HL-60/S4 treated with phorbol 12-myristate 13-acetate at 8.2 ng/mL for 4 days and 3 days (cell line): ENCODE measurements around the gene IL9.

Experiments used
- in situ Hi-C: fragments of 300-500 bp; cut with MboI; formaldehyde crosslinking; loops from 2 replicates; pipeline ENCODE4 v1.15.0; 2022; ENCODE audit warnings: low sequenced_read_pairs

IL9 gene

GRCh38 chr5:135894276-135894675 lies 1.4 kb downstream of the IL9 start:
- in situ Hi-C loops, result loop anchor here (25.0 kb wide), 1 partner anchor 318 kb away; no protein-coding TSS in a partner anchor

DNA sequence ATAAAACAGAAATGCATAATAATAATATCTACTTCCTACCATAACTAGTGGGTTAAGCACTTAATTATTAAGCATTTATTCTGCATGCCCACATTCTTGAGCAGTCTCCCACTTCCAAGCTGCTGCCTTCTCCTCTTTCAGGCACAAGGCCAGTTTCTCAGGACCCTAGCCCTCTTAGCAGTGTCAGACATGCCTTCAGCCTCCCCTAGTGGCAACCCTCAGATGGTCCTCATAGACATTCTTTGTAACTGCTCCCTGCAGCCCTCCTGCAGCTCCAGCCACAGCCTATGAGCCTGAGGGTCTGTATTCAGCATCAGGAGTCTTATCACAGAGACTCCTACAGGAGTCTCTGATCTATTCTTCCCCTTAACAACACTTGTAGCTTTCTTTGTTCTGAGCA lies 3.9 kb downstream of the IL9 start:
- in situ Hi-C loops, result loop anchor here (25.0 kb wide), 1 partner anchor 321 kb away; no protein-coding TSS in a partner anchor

DNA sequence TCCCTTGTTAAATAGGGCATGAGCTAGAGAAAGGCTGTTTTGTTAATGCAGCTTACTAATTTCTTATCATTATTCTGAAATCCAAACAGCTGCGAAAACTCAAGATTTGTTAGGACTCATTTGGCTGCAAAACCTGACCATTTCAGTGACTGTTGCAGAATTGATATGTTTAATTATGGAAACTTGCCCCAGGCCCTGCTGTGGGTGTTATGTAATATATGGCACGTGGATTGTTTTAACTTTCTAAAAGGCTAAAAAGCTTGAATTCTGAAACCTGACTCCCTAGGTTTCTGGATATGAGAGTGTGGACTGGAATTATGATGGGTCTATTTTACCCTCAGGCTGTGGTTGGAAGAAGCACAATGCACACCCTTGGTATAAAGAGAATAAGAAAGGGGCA lies 4.4 kb downstream of the IL9 start:
- in situ Hi-C loops, result loop anchor here (25.0 kb wide), 1 partner anchor 321 kb away; no protein-coding TSS in a partner anchor

DNA sequence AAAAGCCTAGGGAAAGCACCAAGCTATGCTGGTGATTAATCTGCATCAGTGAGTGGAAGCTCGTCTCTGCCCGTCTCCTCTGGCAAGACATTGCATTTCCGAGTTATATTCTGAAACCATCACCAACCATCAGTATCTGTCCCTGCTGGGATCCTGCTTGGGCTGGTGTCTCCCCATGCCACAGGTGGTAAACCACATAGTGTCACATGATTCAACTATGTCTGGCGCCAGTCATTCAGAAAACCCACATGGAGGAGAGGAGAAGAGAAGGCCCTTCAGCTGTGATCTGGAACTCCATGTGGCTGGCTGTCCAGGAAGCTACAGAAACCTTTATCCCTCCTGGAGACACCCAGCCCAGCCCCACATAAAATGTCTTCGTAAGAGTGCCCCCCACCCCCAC lies 4.8 kb downstream of the IL9 start:
- in situ Hi-C loops, result loop anchor here (25.0 kb wide), 1 partner anchor 321 kb away; no protein-coding TSS in a partner anchor

DNA sequence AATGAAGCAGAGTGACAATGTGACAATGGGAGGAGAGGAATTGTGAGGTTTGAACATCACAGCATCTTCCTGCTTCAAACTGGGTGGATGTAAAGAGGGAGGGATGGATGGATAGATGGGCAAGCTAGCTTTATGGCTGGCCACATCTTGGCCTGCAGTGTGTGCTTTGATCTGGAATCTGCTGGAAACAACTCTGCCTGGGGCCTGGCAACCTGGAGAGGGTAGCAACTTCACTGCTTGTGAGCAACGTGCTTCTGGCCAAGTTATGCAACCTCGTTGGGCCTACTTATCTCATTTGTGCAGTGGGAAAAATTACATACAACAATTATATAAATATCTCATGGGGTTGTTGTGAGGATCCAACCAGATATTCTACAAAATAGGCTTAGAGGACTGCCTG lies 5.3 kb downstream of the IL9 start:
- in situ Hi-C loops, result loop anchor here (25.0 kb wide), 1 partner anchor 322 kb away; no protein-coding TSS in a partner anchor

DNA sequence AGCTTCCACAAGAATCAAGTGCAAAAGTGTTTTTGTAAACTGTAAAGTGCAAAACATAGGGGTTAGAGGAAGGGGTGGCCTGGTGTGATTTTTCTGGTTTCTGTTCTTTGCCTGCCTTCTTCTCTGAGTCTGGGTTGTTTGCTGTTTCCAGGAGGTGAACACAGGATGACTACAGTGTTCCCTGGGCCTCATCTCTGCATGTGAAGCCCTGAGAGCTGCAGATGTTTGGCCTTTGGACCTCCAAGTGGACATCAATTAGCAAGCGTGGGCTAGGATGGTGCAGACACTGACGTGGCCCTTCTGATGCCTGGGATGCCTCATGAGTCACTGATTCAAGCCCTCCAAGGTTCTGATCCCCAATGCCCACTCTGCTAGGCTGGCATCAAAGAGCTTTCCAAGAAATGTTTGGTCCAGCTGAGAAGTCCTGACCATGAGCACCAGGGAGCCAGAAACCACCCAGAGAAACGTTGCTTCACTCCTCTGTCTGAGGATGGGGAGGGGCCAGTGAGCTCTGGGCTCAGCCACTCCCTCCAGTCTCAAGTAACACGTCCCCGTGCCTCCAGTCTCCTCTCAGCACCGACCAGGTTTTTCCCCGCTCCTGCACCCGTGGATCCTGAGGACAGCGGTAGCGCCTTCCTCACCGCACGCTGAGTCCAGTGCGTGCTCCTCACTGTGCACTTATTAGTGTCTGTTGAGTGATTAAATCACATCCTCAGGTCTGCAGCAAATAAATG lies 7.6 kb downstream of the IL9 start:
- in situ Hi-C loops, result loop anchor here (25.0 kb wide), 1 partner anchor 324 kb away; no protein-coding TSS in a partner anchor

DNA sequence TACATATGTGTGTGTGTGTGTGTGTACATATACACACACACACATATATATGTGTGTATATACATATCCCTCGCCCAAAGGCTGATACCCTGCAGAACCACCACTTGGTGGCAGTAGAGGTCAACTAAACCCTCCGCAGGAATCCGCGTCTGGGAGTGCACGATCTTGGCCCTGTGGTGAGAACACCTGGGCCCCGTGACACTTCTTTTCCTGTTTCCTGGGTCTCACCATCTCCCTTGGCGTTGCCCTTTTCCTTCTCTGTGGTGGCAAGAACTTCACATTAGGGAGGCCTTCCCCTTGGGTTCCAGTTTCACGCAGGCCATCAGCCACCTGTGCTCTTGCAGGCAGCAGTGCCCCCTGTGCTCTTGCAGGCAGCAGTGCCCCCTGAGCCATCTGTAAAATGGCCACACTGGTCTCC lies 8.2 kb downstream of the IL9 start:
- in situ Hi-C loops, result loop anchor here (25.0 kb wide), 1 partner anchor 325 kb away; no protein-coding TSS in a partner anchor

- in situ Hi-C loops, result loop anchor here (25.0 kb wide), 1 partner anchor 326 kb away; no protein-coding TSS in a partner anchor
Measured at GRCh38 chr5:135886136-135886535, 9.5 kb downstream of the IL9 start.

- in situ Hi-C loops, result loop anchor here (25.0 kb wide), 1 partner anchor 327 kb away; no protein-coding TSS in a partner anchor
Measured at GRCh38 chr5:135885031-135885430, 10.6 kb downstream of the IL9 start.

- in situ Hi-C loops, result loop anchor here (25.0 kb wide), 1 partner anchor 329 kb away; no protein-coding TSS in a partner anchor
Measured at GRCh38 chr5:135883441-135883840, 12.2 kb downstream of the IL9 start.

DNA sequence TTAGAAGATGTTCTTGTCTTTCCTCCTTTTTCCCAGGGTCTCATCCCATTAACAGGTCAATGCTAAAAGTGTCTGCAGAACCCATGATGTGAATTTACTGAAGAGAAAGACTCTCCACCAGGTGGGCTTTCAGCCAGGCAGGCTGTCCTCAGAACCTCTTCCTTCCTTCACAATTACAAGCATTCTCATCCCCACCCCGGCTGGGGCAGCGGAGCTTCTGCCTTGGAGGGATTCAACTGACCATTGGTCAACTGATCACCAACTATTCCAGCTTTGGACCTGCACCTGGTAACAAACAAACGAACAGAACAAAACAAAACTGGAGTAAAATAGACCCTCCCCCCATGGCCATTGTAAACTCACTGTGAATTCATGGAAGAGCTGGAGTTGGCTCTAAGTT lies 12.6 kb downstream of the IL9 start:
- in situ Hi-C loops, result loop anchor here (25.0 kb wide), 1 partner anchor 329 kb away; no protein-coding TSS in a partner anchor

DNA sequence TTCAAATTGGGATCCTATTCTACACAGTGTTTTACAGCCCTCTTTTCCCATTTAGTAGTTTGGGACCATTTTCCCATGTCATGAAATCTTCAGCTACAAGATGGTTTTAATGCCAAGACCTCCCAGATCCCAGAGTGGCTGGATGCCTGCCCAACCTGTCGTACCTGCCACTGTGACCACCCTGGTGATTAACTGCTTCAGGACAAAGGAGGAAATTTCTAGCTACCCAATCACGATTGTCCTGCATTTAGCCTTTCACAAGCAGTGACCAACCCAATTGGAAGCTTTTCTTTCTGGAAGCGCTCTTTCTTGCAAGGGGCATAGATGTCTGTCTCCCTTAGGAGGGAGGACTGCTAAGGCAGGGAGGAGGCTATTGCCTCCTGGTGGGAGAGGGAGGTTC lies 13.8 kb downstream of the IL9 start:
- in situ Hi-C loops, result loop anchor here (25.0 kb wide), 1 partner anchor 330 kb away; no protein-coding TSS in a partner anchor

GRCh38 chr5:135881244-135881643 lies 14.4 kb downstream of the IL9 start:
- in situ Hi-C loops, result loop anchor here (25.0 kb wide), 1 partner anchor 331 kb away; no protein-coding TSS in a partner anchor

- in situ Hi-C loops, result loop anchor here (25.0 kb wide), 1 partner anchor 332 kb away; no protein-coding TSS in a partner anchor
Measured at GRCh38 chr5:135880801-135881200, 14.8 kb downstream of the IL9 start.

GRCh38 chr5:135880278-135880677 lies 15.4 kb downstream of the IL9 start:
- in situ Hi-C loops, result loop anchor here (25.0 kb wide), 1 partner anchor 332 kb away; no protein-coding TSS in a partner anchor

- in situ Hi-C loops, result loop anchor here (25.0 kb wide), 1 partner anchor 333 kb away; no protein-coding TSS in a partner anchor
Measured at GRCh38 chr5:135879591-135879990, 16.1 kb downstream of the IL9 start.

DNA sequence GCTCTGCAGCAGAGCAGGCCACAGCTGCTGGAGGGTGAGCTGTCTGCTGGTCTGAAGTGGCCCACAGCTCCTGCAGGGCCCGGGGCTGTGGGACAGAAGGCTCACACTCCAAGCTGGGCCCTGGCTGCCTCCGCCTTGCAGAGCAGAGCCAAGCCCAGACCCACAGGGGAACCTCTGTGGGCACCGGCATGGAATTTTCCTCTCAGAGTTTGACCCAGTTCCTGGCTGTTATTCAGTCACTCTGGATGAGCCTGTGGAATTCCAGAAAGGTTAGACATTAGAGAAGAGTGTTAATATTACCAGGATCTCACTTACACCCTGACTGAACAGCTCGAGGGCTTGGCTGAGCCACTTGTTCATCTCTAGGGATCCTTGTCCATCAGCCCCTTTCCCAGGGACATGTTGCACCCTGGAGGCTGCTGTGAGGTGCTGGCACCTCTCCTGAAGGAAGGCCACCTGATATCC lies 17.5 kb downstream of the IL9 start:
- in situ Hi-C loops, result loop anchor here (25.0 kb wide), 1 partner anchor 334 kb away; no protein-coding TSS in a partner anchor

DNA sequence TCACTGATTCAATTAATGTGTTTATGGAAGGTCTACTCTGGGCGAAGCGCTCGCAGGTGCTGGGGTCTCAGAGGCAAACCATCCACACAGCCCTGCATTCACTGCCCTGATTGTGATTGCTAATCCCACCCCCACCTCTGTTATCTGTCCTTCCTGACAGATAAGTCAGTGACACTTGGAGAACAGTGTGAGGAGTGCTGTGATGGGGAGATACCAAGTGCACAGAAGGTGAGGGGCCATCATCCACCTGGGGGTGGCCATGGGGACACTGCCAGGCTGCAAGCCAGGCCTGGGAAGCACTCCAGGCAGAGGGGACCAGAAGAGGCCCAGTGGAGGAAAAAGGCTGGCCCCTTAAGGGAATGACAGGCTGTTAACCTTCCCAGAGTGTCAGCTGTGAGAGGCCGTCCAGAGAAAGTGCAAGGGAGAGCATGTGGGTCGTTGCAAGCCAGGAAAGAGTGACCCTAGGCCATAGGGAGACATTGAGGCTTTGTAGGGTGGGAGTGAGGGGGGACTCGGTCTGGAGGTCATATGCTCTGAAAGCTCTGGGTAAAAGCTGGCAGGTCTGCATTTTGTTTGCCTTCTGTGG lies 18.0 kb downstream of the IL9 start:
- in situ Hi-C loops, result loop anchor here (25.0 kb wide), 1 partner anchor 335 kb away; no protein-coding TSS in a partner anchor

- in situ Hi-C loops, result loop anchor here (25.0 kb wide), 1 partner anchor 336 kb away; no protein-coding TSS in a partner anchor
Measured at GRCh38 chr5:135876146-135876545, 19.5 kb downstream of the IL9 start.

DNA sequence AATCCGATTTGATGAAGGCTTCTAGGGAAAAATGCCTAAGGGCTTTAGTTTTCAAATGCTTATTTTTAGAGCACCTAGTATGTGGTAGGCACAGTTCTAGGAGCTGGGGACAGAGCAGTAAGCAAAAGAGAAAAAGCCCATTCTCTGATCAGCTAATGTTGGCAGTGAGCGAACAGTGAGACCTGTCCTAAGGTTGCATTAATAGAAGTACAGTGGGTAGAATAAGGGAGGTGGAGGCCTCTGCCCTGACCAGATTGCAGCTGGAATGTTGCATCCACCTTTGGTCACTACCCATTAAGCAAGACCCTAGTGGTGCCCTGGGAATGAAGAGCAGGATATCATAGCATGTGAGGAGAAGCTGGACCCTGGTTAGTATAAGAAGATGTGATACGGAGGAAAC lies 20.1 kb downstream of the IL9 start:
- in situ Hi-C loops, result loop anchor here (25.0 kb wide), 1 partner anchor 337 kb away; no protein-coding TSS in a partner anchor

- in situ Hi-C loops, result no loop called here
Measured at GRCh38 chr5:135874461-135874860, 21.2 kb downstream of the IL9 start.
